ENCODE results near the gene MICA. TPM values are rescaled to one million over a fixed set of nuclear protein-coding genes. Genes with fewer than 3 reads are reported as not detected.
A peak's percentile ranks its signal among the peaks of the same experiment; 100 is the strongest.

The MICA gene
- total and polyA plus RNA-seq, 9 of the 15 experiments (the other 6 are each of a cell fraction or from before 2014, with no cell fraction given): 11.8 to 24.6 (median 16.7) TPM

- TF ChIP-seq PATZ1 (CRISPR knock-in tag; IDR thresholded peaks at IDR 0.05; ENCODE audit: borderline replicate concordance): no peak
- TF ChIP-seq NFXL1 (CRISPR knock-in tag; IDR thresholded peaks at IDR 0.05): no peak
- TF ChIP-seq SRSF7 (optimal IDR thresholded peaks at IDR 0.05; ENCODE audit: low read depth, low read length): no peak
- TF ChIP-seq ZBTB26 (CRISPR knock-in tag; IDR thresholded peaks at IDR 0.05): no peak
- no peak for TF ChIP-seq RUNX1 (IDR thresholded peaks at IDR 0.05; ENCODE audit: low read depth)
- TF ChIP-seq ZNF586 (CRISPR knock-in tag; conservative IDR thresholded peaks at IDR 0.05): no peak
- TF ChIP-seq ZNF134 (CRISPR knock-in tag; conservative IDR thresholded peaks at IDR 0.05): peak; percentile 50; the same call in 1 of the 2 replicates
- TF ChIP-seq EGR1 (conservative IDR thresholded peaks at IDR 0.05): no peak
- no peak for TF ChIP-seq ZNF445 (CRISPR knock-in tag; IDR thresholded peaks at IDR 0.05; ENCODE audit: low read depth)
- TF ChIP-seq NONO (IDR thresholded peaks at IDR 0.05; ENCODE audit: low read depth in 2 of 2, low read length in 1 of 2): 0 out of 4 replicates have a peak, but pooled peaks of 1 of the 2 experiments have one; percentile 17
- TF ChIP-seq MYNN (IDR thresholded peaks at IDR 0.05): no peak
- no peak for TF ChIP-seq MYNN (CRISPR knock-in tag; IDR thresholded peaks at IDR 0.05)
- no peak for TF ChIP-seq ZNF696 (CRISPR knock-in tag; conservative IDR thresholded peaks at IDR 0.05)
- TF ChIP-seq ZNF780A (CRISPR knock-in tag; IDR thresholded peaks at IDR 0.05): no peak
- TF ChIP-seq STAG1 (CRISPR knock-in tag; IDR thresholded peaks at IDR 0.05; ENCODE audit: borderline replicate concordance): no peak
- TF ChIP-seq ZNF76 (CRISPR knock-in tag; IDR thresholded peaks at IDR 0.05; ENCODE audit: borderline replicate concordance): no peak
- TF ChIP-seq HINFP (tag; conservative IDR thresholded peaks at IDR 0.05; ENCODE audit: low read depth): no peak
- TF ChIP-seq EP400 (IDR thresholded peaks at IDR 0.05): peak; percentile 57; the same call in 1 of the 2 replicates
- TF ChIP-seq ZBTB33 (CRISPR knock-in tag; IDR thresholded peaks at IDR 0.05): peak; percentile 24; the same call in 1 of the 2 replicates
- TF ChIP-seq SMARCB1 (IDR thresholded peaks at IDR 0.05; ENCODE audit: insufficient read length, low read depth): no peak
- no peak for TF ChIP-seq TSC22D4 (tag; IDR thresholded peaks at IDR 0.05)
- TF ChIP-seq ILK (tag; IDR thresholded peaks at IDR 0.05; ENCODE audit: borderline replicate concordance, low read depth): no peak
Measured at GRCh38 chr6:31403283-31404060, at the start of gene MICA (continued).
